ENCODE data around the gene ANKRD35. TPM values are rescaled to one million over a fixed set of nuclear protein-coding genes. Genes with fewer than 3 reads are reported as not detected.

Gene ANKRD35
- total and polyA plus RNA-seq, 12 donors, result 0.28 to 2.1 (median 0.56) TPM

- 78 to 81% methylated on average over 5 of the region's 5 CpGs for WGBS, 2 donors
- Histone ChIP-seq H3K36me3 (peaks cover 0 to 61% (median 8%) of the 10 kb centered on the region in 9 donors), H3K4me3 (peak overlapping the region in 1 of 10 donors; percentile 98), H3K27me3 (no peaks in the 10 kb centered on the region), H3K9me3 (no peaks in the 10 kb centered on the region), H3K4me1 (peaks cover 3 to 34% (median 26%) of the 10 kb centered on the region in 9 donors), H3K27ac (peak overlapping the region in 1 of 10 donors; percentile 90)
- ATAC-seq (no peak), DNase-seq (no peak)
- TF ChIP-seq CTCF (IDR thresholded peaks at IDR 0.05), result no peak
- intact Hi-C loops (cut with DNase I), result loop anchor here in 6 of 10 donors (5.0 to 10.0 kb wide), 5 partner anchors 41 to 79 kb away; partner anchors contain the start of genes LIX1L (in 5 of the 6), NUDT17 (in 3 of the 6) and PIAS3 (in 1 of the 6)
Measured at GRCh38 chr1:145916745-145917144, 31.1 kb upstream of the ANKRD35 start.

- 77 to 81% methylated on average over 11 of the region's 11 CpGs for WGBS, 2 donors
Measured at GRCh38 chr1:145912128-145912641, 26.5 kb upstream of the ANKRD35 start.

GRCh38 chr1:145908653-145909052 lies 23.0 kb upstream of the ANKRD35 start:
- H3K4me1 ChIP-seq, result peaks cover 0 to 34% (median 24%) of the 10 kb centered on the region in 9 donors
- H3K4me3 ChIP-seq, result no peak overlapping the region
- 35 to 66% methylated on average over 1 of the region's 1 CpG for WGBS, 2 donors
- DNase-seq, result no peak
- intact Hi-C loops (cut with DNase I), result loop anchor here in 1 of 10 donors (1.0 kb wide), 1 partner anchor 16 kb away; no protein-coding TSS in a partner anchor
- no peaks in the 10 kb centered on the region for H3K9me3 ChIP-seq
- H3K36me3 ChIP-seq, result peaks cover 0 to 37% (median 5%) of the 10 kb centered on the region in 9 donors
- ATAC-seq, result no peak
- no peaks in the 10 kb centered on the region for H3K27me3 ChIP-seq
- H3K27ac ChIP-seq, result peak overlapping the region in 5 of 10 donors; percentile 31 to 77 (median 67)
- no peak for TF ChIP-seq CTCF (IDR thresholded peaks at IDR 0.05)

More at GRCh38 chr1:145912128-145912641, 26.5 kb upstream of the ANKRD35 start:
- intact Hi-C loops (cut with DNase I), result loop anchor here in 5 of 10 donors (5.0 to 10.0 kb wide), 3 partner anchors 55 to 67 kb away; partner anchors contain the start of genes NUDT17 (in 3 of the 5) and PIAS3 (in 2 of the 5)
- DNase-seq (no peak), ATAC-seq (no peak)
- H3K27me3 ChIP-seq, result no peaks in the 10 kb centered on the region
- H3K9me3 ChIP-seq, result no peaks in the 10 kb centered on the region
- no peak overlapping the region for H3K4me3 ChIP-seq
- TF ChIP-seq CTCF (IDR thresholded peaks at IDR 0.05), result no peak
- peaks cover 0 to 69% (median 9%) of the 10 kb centered on the region in 9 donors for H3K36me3 ChIP-seq
- H3K27ac ChIP-seq, result no peak overlapping the region
- H3K4me1 ChIP-seq, result peaks cover 0 to 40% (median 29%) of the 10 kb centered on the region in 9 donors

GRCh38 chr1:145906954-145907753 lies 21.5 kb upstream of the ANKRD35 start:
- peaks cover 0 to 34% (median 24%) of the 10 kb centered on the region in 9 donors for H3K4me1 ChIP-seq
- WGBS, 2 donors, result 67 to 70% methylated on average over 10 of the region's 10 CpGs
- no peak for TF ChIP-seq CTCF (IDR thresholded peaks at IDR 0.05)
- DNase-seq (no peak), ATAC-seq (peak in 6 of 8 donors; percentile 28 to 78 (median 60))
- H3K36me3 ChIP-seq, result peaks cover 0 to 27% (median 5%) of the 10 kb centered on the region in 9 donors
- H3K4me3 ChIP-seq, result no peak overlapping the region
- no peaks in the 10 kb centered on the region for H3K9me3 ChIP-seq
- H3K27ac ChIP-seq, result peak overlapping the region in 8 of 10 donors; percentile 3 to 77 (median 62)
- intact Hi-C loops (cut with DNase I), result no loop called here
- H3K27me3 ChIP-seq, result no peaks in the 10 kb centered on the region

All from heart right ventricle (tissue), 16 donors.